ENCODE measurements around the gene ZNF341.

GRCh38 chr20:33810259-33810658 is 78.5 kb downstream of the ZNF341 start:
- TF ChIP-seq CTCF (optimal IDR thresholded peaks at IDR 0.05 in 1 of 3, IDR thresholded peaks at IDR 0.05 in 1 of 3, conservative IDR thresholded peaks at IDR 0.05 in 1 of 3; ENCODE audit: extremely low read depth in 1 of 3, insufficient read depth in 2 of 3, low read length in 3 of 3) (no peak), EZH2 (IDR thresholded peaks at IDR 0.05; ENCODE audit: low read length) (no peak)

Data from keratinocyte (primary cell).